NCI-H146 (cell line): ENCODE data around the gene SLC9A7.
A peak's percentile ranks its signal among the peaks of the same experiment; 100 is the strongest.

Experiments used
- DNase-seq: peaks from one replicate; lab custom pipeline; 2025; lab: John Stamatoyannopoulos, UW

SLC9A7 gene

DNA sequence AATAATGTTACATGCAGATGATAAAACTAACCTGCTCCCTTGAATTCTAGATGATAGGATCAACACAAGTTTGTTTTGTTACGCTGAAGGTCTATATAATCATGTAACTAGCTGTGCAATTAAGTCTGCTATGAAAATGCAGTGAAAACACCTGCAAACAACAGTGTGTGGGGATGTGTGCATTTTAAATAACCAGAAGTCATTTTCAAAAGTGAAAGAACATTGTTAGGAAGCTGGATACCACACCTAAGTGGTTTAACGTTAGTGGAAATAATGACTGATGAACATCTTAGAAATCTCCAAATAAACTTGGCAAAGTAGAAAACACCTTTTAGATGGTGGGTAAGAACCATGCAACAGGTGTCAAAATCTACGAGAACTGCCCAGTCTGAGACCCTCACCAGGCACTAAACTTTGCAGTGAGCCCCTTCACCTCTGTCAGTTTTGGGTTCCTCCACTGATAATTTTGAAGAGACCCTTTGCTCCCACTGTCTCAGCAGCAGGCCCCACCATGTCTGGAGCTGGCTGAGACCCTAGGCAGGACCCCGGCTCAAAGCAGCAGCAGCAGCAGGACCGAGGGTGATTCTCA lies 148.8 kb downstream of the SLC9A7 start:
- no peak for DNase-seq

DNA sequence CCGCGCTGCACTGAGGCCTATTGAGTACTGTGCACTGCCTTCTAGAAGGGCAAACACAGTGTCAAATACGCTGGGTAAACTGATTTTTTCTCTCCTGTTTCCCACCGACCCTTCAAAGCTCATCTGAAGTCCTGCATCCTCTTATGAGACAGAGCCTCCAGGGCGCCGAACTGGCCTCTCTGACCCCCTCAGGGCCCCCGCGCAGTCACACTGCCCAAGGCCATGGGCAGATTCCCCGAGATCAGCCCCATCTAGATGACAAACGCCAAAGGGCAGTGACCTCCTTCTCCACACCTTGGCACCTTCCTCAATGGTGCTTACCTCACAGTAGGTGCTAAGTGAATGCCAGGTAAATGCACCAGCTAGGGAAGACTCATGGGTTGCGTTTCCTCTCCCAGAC lies 151.0 kb downstream of the SLC9A7 start:
- DNase-seq, result no peak

DNA sequence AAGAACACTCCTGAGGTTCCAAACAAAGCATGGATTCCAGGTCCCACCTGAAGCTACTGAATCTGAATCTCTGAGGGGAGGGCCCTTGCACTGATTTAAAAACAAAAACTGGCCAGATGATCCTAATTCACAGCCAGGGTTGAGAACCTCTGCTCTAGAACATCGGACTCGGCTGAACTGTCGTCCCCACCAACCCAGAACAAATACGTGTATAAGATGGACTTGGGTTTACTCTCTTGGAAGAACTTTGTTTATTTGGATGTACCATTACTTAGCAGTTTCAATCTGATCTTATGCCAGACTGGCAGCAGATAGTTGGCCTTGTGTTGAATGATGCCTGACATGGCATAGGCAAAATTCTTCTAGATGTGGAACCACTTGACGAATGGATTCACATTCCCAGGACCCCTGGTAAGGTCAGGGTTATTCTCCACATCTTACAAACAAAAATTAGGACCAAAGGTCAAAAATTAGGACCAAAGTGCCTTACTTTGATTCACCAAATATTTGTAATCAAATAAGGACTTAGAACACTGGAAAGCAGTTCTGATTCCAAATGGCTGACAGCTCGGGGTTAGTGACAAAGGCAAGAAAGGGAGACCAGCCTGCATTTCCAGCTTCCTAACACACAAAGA lies 156.3 kb downstream of the SLC9A7 start:
- DNase-seq, result no peak

DNA sequence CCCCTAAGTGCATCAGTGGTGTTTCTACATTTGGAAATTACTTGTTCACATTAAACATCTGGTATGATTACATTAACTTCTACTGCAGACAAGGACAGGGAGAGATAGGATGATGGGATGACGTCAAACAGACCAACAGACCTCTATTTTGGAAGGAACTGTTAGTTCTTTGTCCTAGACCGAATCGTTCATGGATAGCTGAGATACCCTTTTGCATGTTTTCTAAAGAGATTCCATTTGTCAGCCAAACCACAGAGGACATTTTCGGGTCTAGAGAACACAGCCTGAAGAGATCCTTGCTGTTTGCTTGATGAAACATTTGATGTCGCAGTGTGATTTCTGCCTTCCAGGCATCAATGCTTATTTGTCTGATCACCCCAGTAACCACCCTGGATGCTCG lies 157.6 kb downstream of the SLC9A7 start:
- DNase-seq, result no peak

DNA sequence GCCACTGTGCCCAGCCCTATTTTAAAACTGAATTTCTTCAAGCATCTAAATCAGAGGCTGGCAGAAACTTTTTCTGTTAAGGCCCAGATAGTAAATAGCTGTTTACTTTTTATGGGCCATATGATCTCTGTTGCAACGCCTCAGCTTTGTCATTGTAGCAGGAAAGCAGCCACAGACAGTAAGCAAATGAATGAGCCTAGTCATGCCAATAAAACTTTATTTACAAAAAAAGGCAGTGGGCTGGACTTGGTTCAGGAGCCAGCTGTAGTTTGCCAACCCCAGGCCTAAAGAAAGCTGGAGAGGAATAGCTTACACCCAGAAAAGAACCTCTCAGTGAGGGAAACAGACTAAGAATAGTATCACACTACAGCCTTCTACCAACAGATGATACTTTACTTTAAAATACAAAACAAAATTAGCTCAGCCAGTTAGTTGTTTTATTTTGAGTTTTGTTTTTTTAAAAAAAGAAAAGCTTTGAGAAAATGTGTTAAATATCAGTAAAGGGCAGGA lies 159.8 kb downstream of the SLC9A7 start:
- no peak for DNase-seq

DNA sequence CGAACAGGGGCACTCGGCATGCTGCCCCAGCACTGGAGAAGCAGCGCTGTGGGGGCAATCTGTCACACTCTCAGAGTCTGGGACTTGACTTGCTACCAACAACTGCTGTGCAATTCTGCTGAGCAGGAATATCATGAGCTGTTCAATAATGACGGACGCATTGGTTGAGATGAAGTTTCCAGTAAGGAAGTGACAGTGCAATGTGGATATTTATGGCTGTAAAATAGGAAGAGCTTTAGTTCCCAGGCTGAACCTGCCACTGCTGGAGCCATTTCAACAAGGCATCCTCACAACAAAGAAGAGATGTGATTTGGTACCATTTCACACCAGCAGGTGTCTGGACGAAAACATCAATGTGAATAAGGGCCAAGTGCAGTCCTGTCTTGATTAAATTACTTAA lies 161.1 kb downstream of the SLC9A7 start:
- DNase-seq, result no peak

DNA sequence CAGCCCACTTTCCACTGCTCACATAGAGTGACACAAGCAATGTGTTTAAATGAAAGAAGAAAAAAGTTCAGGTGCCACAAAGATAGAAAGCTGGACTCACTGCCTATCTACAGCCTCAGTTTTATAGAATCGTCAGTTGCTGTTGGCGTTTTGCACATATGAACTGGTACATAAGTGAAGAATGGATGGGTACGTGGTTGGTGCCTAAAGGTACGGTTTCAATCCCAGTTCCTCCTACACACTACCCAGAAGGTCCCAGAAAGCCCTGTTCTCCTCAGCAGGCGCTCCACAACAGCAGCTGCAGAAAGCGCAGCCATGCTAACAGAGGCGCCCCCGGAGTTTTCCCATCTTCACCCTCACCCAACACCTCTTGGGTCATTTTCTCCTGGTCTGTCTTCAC lies 161.7 kb downstream of the SLC9A7 start:
- DNase-seq, result no peak

DNA sequence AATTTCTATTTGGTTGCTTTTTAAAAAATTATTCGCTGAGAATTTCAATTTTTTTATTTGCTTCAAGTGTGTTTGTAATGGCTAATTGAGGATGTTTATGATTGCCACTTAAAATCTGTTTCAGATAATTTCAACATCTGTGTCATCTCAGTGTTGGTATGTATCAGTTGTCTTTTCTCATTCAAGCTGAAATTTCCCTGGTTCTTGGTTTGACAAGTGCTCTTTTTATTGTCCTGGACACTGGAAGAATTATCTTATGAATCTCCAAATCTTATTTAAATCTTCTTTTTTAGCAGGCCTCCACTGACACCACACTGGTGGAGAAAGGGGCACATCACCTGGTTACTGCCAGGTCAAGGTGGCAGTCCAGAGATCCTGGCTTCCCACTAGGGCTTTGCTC lies 163.8 kb downstream of the SLC9A7 start:
- DNase-seq, result no peak

DNA sequence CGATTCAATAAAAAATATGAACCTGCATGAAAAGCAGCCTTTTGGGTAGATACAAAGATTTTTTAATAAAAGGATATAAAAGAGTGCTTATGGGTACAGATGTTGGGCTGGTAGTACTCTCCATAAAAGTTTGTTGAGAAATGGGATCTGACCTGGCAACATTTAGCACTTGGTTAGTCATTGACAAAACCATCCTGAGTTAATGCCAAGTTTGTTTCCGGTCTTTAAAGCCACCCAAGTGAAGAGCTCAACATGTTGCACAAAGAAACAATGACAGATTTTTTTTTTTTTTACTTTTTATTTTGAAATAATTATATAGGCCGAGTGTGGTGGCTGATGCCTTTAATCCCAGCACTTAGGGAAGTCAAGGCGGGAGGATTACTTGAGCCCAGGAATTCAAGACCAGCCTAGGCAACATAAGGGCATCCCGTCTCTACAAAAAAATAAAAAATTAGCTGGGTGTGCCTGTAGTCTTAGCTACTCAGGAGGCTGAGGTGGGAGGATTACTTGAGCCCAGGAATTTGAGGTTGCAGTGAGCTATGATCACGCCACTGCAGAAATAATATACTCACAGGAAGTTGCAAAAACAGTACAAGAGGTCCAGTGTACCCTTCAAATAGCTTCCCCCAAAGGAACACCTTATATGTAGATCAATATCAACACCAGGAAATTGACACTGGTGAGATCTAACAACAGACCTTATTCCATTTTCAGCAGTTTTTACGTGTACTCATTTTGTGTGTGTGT lies 168.8 kb downstream of the SLC9A7 start:
- no peak for DNase-seq

DNA sequence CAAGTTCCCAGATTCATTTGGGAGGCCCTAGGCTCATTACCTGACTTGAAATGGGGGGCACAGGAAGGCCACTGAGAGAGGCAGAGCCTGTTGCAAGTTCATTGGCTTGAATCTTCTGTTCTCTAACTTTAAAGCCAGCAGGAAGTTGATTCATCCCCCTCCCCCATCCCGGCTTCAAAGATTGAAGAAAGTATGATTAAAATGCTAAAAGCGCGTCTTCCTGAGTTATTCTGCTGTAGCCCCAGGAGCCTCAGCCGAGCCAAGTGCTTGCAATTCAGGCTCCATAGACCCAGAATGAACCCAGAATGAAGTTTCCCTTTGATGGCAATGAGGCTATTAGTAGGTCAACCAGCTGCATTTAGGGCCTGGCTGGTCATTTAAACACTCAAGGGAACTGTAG lies 170.7 kb downstream of the SLC9A7 start:
- DNase-seq, result no peak

DNA sequence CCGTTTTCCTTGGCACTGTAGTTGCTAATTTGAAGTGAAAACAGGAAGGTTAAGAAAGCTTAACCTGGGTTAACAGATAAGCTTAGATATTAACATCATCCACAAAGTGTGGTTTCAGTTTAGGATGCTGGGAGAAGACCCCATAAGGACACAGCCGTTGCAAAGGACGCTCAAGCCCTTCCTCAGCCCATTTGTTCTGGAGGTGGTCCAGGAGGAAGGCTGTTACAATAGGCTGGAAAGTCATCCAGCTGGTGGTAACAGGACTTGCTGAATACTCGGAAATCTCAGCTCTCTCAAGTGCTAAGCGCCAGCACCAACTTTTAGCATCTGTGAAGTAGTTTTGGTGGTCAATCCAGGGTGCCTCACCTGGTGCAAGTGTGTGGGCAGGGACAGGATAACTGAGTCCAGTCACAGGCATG lies 171.2 kb downstream of the SLC9A7 start:
- DNase-seq, result no peak

DNA sequence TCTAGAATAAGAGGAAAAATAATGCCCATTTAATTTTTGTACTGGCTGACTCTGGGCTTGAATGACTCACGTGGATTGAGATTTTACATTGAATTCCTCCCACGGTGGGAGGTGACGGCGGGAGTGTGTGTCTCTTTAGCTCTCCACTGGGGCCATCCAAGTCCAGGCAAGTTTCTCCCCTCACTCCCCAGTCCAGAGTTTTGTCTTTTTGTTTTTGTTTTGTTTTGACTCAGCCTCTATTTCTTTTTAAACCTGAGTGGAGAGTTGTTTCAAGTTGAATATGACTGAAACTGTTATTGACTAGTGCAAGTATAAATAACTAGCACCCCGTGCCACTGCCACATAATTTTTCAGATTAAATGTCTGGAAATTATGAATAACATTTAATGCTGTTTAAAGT lies 171.8 kb downstream of the SLC9A7 start:
- DNase-seq, result no peak

DNA sequence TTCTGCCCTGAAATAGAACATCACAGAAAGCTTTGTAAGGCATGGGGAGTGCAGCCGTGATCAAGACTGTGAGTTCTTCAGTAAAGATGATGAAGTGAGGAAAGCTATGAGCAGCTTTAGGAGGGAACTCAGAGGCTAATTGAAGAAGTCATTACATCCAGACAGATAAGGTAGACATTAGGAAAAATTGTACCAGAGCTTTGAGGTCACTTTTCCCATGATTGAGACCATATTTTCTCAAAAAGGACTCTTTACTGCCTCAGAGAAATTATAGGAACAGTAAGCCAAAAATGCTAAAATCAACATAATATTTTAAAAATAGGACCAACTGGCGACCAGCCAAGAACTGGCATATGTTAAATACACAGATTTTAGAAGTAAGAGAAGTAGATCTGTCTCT lies 174.2 kb downstream of the SLC9A7 start:
- DNase-seq, result no peak

DNA sequence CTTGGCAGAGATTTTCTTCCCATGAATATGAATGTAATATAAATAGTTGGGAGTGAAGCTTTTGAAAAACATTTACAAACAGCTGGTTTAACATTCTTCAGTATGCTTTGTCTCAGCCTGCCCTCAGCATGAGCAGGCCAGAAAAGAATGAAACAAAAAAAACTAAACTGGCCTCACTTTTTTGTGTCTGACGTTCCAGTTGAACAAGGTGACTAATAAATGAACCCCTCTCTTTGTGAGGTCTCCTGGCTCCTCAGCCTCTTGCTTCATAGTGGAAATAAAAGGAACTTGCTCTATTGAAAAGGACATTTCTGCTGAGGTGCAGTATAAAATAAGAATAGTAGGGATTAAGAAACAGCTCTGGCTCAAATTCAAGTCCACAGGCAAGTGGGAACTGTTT lies 176.0 kb downstream of the SLC9A7 start:
- DNase-seq, result no peak

DNA sequence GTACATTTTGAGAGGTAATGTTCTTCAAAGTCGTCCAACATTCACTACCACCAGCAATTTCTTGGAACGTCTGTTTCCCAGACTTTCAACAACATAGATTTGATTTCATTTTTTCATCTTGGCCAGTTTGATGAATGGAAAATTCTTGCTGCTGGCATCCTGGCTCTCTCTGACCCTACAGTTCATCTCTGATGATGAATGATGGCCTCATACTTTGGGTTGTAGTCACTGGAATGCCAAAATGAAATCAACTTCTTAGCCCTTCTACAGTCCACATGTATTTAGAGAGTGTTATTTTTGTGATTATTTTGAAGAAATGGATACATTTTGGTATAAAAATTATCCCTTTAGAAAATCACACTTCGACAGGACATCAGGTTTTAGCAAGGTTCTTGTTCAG lies 176.6 kb downstream of the SLC9A7 start:
- DNase-seq, result no peak

DNA sequence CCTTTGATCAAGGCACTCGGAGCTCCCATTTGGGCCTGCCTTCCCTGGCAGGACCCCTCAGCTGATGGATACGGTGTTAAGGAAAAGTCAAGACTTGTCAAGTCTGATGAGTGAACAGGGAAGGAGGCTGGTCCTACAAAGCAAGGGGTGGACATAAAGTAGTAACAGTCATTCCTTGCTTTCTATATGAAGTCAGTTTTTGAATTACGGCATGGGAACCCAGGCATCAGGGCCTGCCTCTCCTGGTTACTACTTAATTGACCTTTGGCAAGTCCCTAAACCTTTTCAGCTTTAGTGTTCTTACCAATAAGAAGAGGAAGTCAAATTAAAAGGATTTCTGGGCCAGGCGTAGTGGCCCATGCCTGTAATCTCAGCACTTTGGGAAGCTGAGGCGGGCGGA lies 178.3 kb downstream of the SLC9A7 start:
- DNase-seq, result no peak

DNA sequence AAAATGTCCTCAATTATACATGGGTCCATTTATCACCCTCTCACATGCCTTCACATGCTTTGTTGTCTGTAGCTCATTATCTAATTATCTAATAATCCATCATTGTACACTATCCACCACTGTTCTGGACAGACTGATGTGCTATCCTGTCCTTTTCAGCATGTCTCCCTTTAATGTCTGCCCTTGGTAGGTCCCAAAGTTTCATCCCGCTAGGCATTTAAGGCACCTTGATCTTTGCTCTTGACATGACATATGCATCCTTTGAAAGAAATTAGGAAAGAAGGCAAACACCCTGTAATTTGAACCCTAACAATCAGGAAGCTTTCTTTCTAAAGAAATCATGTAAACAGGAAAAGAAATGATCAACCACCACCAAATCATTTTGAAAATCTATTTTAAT lies 179.7 kb downstream of the SLC9A7 start:
- DNase-seq, result no peak

DNA sequence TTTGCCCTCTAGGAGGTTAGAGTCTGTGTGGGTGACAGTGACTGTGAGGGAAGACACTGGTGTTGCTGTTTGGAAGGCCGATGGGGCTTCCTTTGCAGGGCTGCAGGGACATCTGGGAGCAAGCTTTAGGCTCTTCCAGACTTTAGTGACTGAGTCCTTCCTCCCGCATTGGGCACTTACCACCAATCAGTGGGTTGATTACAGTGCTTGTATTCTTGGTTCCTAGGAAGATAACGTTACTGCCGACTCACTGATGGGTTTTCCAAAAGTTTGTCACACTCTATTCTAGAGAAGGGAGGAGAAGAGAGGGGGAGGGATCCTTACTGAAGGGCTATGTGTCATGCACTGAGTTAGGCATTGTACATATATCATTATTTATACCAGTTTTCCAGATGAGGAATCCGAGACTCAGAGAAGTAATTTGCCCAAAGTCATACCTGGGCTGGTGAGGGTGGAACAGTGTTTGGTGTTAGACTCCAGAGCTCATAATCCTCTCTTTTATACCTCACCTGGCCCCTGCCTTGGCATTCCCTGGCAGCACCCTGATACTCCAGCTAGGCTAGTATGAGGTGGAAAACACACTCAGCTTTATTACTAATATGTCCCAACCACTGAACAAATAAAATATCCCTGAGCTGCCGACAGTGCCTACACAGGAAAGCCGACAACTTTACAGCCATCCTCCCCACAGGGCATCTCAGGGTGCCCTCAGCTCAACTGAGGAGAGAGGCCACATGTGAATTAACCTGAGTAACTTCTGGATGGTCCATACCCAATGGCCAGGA lies 181.5 kb downstream of the SLC9A7 start:
- DNase-seq, result no peak

DNA sequence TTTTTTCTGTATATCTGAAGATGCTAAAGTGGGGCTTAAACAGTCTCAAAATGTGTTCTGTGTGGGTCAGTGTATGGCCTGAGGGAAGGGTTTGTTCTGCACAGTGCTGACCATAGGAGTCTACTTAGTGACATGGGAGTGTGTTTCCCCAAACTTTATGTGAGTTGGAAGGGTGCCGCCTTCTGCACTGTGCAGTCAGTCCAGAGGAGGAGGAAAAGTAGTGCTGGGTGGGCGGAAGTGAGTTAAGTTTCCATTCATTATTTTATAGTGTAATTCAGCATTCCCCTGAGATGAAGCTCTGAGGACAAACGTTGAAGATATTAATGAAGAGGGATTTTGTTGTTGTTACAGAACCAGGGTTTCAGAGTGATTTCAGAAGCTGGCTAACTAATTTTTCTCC lies 182.5 kb downstream of the SLC9A7 start:
- DNase-seq, result no peak

DNA sequence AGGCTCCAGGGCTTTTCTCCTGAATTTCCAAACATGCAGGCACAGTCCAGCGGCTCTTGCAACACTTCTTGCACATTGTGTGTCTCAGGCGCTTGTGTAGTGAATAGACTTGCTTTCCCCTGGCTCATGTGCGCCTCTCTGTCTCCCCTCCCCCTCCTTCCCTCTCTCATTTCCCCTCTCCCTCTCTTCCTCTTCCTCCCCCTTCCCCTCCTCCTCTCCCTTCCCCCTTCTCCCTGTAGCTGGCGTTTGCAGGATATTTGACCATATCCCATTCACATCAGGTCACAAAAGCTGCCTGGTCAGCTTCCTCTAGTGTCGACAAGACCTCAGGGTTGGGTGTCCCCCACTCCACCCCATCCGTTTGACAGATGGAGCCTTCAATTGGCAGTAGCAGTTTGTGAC lies 182.9 kb downstream of the SLC9A7 start:
- peak; percentile 4 for DNase-seq

DNA sequence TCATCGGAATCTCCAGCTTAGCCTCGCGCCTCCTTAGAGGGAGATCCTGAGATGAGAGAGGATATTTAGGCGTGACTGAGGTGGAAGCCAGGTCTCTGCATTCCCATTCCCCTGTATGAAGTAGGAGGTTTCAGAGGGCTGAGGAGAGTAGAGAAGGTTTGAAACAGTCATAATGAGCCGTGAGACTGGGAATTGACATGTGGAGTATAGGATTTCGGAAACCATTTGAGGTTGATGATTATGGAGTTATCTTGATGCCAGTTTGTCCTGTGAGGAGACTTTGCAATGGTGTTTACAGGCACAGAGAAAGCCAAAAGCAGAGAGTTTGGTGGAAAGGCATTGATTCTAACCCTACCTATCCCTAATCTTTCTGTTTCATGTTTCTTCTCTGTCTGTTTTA lies 183.3 kb downstream of the SLC9A7 start:
- DNase-seq, result no peak

DNA sequence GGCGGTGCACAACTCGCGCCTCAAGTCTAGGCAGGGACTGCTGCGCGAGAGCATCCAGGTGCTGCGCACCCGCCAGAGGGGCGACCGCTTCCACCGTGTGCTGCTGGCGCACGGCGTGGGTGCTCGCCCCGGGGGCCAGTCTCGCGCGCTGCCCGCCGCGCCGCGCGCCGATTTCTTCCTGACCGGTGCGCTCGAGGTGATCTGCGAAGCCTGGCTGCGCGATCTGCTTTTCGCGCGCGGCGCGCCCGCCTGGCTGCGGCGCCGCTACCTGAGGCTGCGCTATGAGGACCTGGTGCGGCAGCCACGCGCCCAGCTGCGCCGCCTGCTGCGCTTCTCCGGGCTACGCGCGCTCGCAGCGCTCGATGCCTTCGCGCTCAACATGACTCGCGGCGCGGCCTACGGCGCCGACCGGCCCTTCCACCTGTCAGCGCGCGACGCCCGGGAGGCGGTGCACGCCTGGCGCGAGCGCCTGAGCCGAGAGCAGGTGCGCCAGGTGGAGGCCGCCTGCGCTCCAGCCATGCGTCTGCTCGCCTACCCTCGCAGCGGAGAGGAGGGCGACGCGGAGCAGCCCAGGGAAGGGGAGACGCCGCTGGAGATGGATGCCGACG lies 184.0 kb downstream of the SLC9A7 start:
- DNase-seq, result peak; percentile 78
